ENCODE results near the gene SYNJ1.
"Not testable (repeated sequence)": the region's sequence is repeated elsewhere in the genome, so short reads cannot be mapped to it uniquely, and the experiment has no call there.

SYNJ1 gene, protein sequence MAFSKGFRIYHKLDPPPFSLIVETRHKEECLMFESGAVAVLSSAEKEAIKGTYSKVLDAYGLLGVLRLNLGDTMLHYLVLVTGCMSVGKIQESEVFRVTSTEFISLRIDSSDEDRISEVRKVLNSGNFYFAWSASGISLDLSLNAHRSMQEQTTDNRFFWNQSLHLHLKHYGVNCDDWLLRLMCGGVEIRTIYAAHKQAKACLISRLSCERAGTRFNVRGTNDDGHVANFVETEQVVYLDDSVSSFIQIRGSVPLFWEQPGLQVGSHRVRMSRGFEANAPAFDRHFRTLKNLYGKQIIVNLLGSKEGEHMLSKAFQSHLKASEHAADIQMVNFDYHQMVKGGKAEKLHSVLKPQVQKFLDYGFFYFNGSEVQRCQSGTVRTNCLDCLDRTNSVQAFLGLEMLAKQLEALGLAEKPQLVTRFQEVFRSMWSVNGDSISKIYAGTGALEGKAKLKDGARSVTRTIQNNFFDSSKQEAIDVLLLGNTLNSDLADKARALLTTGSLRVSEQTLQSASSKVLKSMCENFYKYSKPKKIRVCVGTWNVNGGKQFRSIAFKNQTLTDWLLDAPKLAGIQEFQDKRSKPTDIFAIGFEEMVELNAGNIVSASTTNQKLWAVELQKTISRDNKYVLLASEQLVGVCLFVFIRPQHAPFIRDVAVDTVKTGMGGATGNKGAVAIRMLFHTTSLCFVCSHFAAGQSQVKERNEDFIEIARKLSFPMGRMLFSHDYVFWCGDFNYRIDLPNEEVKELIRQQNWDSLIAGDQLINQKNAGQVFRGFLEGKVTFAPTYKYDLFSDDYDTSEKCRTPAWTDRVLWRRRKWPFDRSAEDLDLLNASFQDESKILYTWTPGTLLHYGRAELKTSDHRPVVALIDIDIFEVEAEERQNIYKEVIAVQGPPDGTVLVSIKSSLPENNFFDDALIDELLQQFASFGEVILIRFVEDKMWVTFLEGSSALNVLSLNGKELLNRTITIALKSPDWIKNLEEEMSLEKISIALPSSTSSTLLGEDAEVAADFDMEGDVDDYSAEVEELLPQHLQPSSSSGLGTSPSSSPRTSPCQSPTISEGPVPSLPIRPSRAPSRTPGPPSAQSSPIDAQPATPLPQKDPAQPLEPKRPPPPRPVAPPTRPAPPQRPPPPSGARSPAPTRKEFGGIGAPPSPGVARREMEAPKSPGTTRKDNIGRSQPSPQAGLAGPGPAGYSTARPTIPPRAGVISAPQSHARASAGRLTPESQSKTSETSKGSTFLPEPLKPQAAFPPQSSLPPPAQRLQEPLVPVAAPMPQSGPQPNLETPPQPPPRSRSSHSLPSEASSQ (N-terminal part only)

DNA sequence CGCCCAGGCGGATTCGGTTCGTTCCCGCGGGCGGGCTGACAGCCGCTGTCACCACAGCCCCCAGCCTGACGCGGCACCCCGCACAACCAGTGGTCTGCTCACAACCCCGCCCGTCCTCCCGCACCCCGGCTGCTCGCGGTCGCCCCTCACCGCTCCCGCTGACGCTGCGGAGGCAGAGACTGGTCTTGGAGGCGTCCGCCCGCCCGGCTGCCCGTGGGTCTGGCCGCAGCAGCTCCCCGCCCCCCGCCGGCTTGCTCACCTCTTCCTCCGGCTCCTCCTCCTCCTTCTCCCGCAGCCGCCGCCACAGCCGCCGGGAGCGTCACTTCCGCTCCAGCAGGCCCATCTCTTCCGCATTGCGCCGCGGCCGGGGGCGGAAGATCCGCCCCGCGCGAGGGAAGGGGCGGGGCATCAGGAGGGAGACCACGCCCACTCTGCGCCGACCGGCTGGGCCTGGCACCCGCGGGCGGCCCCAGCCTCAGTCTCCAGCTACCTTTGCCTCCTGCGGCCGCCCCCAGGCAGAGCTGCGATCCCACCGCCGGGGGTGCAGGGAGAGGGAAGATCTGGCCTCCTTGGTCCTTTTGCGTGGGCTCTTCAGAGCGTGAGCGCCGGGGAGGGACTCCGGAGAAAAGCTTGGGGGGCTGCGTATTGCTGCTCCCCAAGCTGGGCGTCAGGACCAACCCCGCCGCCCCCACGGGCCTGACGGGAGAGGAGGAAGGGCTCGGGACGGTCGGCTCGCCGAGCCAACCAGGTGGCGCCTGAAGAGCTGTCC, at the start of gene SYNJ1:
Gene SYNJ1, minus strand, starts transcription at position 327 of the 769 bp plus-strand sequence. CDS start 1,118 bp downstream, outside the sequence.
- peak; percentile 88 to 92 for DNase-seq (ENCODE audit: low read depth in 2 of 2, low spot score in 1 of 2)

DNA sequence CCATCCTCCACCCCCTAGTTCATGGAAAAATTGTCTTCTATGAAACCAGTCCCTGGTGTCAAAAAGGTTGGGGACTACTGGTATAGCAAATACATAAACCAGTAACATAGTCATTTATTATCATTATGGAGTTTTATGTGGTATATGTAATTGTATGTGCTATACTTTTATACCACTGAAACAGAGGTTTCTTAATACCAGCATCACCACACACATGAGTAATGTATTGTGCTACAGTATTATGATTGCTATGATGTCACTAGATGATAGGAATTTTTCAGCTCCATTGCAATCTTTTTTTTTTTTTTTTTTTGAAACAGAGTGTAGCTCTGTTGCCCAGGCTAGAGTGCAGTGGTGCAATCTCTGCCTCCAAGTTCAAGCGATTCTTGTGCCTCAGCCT, 49.5 kb upstream of the SYNJ1 start:
- DNase-seq (ENCODE audit: low read depth in 2 of 2, low spot score in 1 of 2) = no peak

DNA sequence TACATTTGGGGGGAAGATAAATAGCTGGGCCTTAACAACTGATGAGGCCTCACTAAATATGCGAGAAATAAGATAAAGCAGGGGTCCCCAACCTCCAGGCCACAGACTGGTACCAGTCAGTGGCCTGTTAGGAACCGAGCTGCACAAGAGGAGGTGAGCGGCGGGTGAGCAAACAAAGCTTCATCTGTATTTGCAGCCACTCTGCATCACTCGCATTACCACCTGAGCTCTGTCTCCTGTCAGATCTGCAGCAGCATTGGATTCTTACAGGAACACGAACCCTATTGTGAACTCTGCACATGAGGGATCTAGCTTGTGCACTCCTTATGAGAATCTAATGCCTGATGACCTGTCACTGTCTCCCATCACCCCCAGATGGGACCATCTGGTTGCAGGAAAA, 48.9 kb upstream of the SYNJ1 start:
- DNase-seq (ENCODE audit: low read depth in 2 of 2, low spot score in 1 of 2) = no peak

DNA sequence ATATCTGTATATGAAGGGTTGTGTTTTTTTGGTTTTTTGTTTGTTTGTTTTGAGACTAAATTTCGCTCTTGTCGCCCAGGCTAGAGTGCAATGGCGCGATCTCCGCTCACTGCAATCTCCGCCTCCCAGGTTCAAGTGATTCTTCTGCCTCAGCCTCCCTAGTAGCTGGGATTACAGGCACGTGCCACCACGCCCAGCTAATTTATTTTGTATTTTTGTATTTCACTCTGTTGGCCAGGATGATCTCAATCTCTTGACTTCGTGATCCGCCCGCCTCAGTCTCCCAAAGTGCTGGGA, 45.2 kb upstream of the SYNJ1 start:
- not testable (repeated sequence) for DNase-seq (ENCODE audit: low read depth in 2 of 2, low spot score in 1 of 2)

DNA sequence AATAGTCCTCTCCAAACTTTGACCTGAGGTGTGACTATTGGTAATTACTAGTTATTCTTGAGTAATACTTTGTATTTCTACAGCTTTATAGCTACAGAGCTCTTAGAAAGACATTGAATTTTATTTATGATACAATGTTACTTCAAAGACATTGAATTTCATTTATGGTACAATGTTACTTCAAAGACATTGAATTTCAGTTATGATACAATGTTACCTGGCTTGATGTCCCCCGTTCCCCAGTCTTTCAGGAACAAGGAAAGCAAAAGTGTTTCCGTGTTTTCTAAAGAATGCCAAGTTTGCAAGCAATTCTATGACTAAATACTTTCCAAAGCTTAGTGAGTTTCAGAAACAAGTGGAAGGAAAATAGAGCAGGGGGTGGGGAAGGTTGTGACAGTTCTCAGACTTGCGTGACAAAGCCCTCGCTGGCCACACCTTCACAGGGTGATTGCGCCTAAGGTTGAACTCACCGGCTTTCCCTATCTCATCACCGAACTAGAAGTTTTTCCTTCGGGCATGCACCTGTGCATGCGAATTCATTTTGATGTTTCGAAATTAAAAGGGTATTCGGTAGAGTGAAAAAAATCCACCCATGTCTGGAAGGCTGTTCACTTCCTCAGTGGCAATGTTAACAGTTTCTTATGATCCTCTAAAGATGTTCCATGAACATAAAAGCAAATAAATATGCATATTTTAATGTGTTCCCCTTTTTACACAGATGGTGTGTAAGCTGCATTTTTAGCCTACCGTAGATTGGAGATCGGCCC, 44.7 kb upstream of the SYNJ1 start:
- DNase-seq (ENCODE audit: low read depth in 2 of 2, low spot score in 1 of 2) = peak in 1 of 2 donors; percentile 33

DNA sequence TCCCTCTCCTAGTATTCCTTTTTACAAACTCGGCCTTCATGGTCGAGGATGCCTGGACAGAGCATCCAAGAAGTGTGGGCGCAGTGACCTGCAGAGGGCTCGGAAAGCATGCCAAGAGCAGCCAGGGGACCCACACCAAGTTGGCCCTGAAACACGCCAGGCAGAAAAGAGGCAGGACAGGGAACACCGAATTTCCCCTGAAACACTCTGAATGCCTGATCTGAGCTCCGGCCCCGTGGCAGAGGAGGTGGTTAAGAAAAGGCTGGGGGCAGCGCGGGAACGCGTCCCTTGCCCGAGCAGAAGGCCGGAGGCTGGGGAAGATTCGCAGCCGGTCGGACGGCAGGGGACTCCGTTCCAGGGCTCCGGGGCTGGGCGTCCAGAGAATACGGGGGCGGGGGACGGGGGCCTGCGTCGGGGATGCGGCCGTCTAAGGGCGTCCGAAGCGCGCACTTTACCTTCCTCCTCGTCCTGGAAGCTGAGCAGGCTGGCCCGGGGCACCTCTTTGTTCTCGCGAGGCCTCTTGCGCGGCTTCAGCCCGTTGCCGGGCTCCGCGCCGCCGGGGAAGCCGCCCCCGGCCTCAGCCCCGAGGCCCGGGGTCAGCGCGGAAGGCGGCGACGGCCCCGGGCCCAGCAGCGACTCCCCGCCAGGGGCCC, 43.2 kb upstream of the SYNJ1 start:
- peak; percentile 11 to 12 for DNase-seq (ENCODE audit: low read depth in 2 of 2, low spot score in 1 of 2)

DNA sequence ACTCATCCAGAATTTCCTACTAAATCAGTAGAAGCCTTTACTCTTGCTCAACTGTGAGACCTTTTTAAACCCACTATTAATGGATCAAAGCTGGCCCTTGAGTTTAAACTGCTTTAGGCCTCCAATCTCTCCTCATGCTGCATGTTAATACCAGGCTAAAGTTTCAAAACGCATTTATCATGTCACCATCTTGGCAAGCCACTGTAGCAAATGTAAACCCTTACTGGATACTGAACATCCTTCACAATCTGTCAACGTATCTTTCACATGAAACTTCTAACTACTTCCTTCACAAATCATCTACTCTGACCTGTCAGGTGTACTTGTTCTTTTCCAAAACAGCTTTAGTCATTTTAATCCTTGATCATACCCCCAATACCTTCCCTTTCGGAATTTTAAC, 40.7 kb upstream of the SYNJ1 start:
- DNase-seq (ENCODE audit: low read depth in 2 of 2, low spot score in 1 of 2) = no peak

DNA sequence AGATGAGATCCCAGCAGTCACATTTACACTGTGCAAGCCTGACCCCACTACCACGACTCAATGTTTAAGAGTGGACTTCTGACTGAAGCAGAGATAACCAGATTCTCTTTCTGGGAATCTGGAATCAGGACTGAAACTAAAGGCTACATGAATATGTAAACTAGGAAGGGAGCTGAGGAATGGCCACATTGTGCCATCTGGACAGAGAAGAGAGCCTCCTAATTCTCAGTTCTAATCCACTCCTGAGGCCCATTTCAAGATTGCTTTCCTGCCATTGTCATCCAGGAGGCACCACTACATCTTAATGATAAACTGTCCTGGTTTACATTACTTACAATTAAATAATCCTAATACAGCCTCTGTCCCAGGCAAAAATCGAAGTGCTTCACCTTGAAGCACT, 37.2 kb upstream of the SYNJ1 start:
- no peak for DNase-seq (ENCODE audit: low read depth in 2 of 2, low spot score in 1 of 2)

DNA sequence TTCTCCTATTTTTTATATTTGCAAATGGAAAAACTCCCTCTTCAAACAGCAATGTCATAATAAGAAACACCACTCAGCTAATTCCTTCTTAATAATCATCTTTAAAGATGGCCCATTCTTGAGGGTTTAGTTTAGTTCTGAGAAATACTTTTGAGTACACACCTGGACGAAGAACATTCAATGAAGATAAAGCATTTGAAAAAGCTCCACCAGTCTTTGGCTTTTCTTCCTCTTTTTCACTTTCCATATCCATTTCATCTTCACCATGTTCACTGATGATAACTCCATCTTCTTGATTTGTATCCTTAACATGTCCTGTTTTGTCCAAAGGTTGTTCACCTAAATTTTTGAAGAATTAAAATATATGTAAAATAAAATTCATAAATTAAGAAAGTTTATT, 36.4 kb upstream of the SYNJ1 start:
- DNase-seq (ENCODE audit: low read depth in 2 of 2, low spot score in 1 of 2) = no peak

DNA sequence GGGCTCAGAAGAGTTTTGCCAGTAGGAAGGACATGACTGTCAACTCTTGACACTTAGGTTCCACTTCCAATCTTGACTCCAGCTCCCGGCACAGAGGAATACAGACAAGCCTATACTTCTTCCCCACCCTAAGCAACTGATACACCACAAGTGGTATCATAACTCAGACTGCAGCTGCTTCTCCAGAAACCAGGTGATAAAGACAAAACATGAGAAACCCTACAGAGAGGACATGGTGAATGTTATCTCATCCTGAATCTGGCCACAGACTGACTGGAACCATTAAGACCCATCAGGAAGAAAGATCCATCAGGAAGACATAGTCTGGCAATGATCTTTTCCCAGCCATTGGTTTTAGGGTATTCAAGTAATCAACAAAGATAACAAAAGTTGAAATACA, 30.0 kb upstream of the SYNJ1 start:
- DNase-seq (ENCODE audit: low read depth in 2 of 2, low spot score in 1 of 2) = no peak

DNA sequence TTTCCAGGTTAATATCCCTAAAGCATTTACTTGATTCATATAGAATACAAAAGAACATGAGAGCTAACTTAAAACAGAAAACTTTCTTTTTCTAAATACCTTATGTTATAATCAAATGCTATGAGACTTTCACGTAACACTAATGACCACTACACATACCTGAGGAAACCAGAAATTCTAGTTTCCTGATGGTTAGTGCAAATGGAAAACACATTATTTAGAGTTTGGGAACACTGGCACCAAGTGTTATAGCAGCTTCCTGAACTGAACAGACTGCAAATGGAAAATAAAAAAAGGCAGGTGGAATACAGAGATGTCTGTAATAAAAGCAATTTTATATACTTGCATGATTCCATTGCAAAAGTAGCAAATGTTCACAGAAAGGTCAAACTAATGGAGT, 28.3 kb upstream of the SYNJ1 start:
- no peak for DNase-seq (ENCODE audit: low read depth in 2 of 2, low spot score in 1 of 2)

DNA sequence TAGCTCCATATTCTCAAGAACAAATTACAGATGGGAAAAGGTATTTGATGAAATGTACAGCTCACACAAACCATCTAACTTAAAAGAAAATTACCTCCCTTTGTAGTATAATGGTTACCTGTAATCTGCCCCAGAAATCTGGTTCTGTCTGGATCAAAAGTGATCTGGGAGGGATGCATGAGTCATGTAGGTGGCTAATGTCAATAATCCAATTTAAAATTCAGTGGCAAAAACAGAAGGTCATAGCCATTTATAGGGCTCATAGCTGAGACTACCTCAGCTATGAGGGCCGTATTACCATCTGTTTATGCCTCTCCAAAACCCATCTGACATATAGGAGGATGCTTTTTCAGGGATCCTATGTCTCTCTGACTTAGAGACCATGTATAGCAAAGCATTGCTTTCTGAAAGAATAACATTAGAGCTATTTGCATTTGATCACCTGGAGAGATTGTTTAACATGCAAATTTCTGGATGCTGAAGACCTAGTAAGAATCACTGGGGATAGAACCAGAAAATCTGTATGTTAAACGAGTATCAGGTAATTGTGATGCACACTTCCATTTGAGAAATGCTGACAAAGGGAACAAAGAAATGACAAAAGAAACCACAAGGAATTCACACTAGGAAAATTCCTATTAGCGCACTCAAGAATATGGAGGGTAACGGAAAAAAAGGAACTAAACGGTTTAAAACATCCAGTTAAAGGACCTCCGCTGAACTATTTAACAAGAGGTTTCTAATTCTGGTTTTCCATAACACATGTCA, 26.2 kb upstream of the SYNJ1 start:
- no peak for DNase-seq (ENCODE audit: low read depth in 2 of 2, low spot score in 1 of 2)

DNA sequence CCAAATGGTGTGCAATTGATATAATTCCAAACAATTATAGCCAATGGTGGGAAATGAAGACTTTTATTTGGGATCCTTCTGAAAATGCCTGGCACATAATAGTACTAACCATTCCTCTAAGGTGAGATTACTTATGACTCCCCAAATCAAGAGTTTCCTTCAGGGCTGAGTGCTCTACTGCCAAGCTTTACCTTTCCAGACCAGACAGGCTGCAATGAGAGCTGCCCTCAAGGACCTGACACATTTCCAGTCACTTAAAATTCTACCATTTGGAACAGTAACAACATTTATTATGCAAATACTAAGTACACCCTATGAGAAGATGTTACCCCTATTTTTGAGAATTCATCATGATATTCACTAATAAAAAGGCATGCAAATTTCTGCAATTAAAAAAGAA, 22.6 kb upstream of the SYNJ1 start:
- DNase-seq (ENCODE audit: low read depth in 2 of 2, low spot score in 1 of 2) = no peak

DNA sequence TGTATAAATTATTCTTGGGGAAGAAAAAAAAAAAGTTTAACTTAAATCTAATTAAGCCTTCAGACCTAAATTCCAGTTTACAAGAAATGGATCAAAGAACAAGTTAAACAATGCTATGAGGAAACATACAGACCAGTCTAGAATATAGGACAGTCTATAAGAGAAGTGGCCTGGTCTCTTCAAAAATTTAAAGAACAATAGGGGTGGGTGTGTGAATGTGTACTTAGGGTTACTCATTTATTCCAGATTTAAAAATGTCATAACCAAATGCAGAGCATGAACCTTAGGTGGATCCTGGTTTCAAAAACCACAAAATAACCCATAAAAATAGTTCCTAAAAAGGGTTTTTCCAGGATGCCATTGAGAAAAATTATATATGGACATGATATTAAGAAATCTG, 21.8 kb upstream of the SYNJ1 start:
- DNase-seq (ENCODE audit: low read depth in 2 of 2, low spot score in 1 of 2) = no peak

DNA sequence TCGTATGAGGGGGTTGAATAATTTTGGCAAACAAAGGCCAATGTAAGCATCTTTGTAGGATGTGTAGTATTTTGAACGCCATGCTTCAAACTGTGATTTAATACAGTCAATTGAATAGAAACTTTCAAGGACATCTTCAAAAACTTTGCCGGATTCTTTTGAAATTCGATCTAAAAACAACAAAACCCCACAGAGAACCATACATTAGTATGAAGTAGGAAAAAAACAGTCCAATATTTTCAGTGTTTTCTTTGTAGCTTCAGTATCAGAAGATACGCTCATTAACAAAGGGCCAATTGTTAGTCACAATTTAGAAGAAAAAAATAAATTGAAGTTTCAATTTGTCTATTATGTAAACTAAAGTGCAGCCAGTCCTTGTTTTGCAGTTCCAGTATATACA, 20.7 kb upstream of the SYNJ1 start:
- no peak for DNase-seq (ENCODE audit: low read depth in 2 of 2, low spot score in 1 of 2)

DNA sequence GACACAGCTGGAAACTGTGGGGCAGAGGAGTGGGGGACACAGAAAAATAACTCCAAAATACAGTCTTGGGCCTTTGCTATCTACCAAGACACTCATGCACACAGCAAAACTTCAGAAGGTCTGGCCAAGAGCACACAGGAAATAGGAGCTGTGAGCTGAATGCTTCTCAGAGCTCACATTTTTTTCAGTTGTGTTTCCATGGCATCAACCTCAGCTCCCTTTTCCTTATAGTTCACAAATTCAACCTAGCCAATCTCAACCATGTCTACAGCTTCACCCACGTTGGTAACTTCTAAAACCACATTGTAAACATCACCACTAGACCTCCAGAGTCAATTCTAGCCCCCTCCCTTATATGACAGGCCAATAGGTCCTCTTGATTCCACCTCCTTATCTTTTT, 19.6 kb upstream of the SYNJ1 start:
- DNase-seq (ENCODE audit: low read depth in 2 of 2, low spot score in 1 of 2) = no peak

DNA sequence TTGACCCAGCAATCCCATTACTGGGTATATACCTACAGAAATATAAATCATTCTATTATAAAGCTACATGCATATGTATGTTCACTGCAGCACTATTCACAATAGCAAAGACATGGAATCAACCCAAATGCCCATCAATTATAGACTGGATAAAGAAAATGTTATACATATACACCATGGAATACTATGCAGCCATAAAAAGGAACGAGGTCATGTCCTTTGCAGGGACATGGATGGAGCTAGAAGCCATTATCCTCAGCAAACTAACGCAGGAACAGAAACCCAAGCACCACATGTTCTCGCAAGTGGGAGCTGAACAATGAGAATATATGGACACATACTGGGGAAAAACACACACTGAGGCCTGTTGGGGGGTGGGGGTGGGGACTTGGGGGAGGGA, 18.9 kb upstream of the SYNJ1 start:
- not testable (repeated sequence) for DNase-seq (ENCODE audit: low read depth in 2 of 2, low spot score in 1 of 2)

DNA sequence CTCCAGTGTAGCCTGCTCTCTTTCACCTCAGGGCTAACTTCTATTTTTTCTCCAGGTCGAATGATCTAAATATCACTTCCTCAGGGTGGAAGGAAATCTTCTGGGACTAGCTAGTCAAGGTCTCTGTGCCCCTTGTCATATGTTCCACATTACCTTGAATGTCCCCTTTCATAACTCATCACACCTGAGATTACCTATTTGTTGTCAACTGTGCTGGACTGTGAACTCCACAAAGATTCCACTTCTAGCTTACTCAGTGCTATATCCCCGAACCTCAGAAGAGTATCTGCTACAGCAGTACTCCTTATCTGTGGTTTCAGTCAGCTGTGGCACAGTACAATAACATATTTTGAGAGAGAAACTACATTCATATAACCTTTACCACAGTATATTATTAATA, 14.6 kb upstream of the SYNJ1 start:
- DNase-seq (ENCODE audit: low read depth in 2 of 2, low spot score in 1 of 2) = no peak

DNA sequence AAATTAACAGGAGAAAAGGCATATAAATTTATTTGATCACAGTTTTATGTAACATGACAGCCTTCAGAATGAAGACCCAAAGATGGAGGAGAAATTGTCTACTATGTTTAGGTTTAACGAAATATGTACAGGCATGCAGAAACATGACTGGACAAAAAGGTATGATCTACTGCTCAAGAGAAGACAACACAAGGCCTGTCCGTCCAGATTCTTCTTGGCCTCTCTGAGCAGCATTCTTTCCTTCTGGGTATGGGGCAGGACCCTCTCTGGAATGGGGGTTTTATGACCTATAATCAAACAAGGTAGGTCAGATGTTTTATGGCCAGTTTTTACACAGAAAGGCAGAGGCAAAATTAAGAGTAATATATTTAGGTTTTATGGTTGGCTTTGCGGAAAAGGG, 13.5 kb upstream of the SYNJ1 start:
- no peak for DNase-seq (ENCODE audit: low read depth in 2 of 2, low spot score in 1 of 2)
